OCI-LY3 (cell line): ENCODE results near the gene SERTAD3.

Experiments used
- CTCF ChIP-seq: fragments of 200-600, 300-600 bp; sonication (generic); IDR thresholded peaks from 2 replicates; pipeline ENCODE4 v1.5.1; 2014; ENCODE audit warnings: antibody characterized with exemption, low read length, low read depth
- EZH2phosphoT487 ChIP-seq: fragments of 200-600 bp; shearing (Covaris generic); IDR thresholded peaks from 2 replicates; pipeline ENCODE4 v1.6.1; 2018; ENCODE audit warnings: antibody characterized with exemption, mixed run types, low read depth

- TF ChIP-seq CTCF (no peak), EZH2phosphoT487 (no peak)
These were observed 10.5 kb downstream of the SERTAD3 start for GRCh38 chr19:40433391-40434216.
